H9 (cell line): ENCODE results near the gene BCAS3. TPM values are rescaled to one million over a fixed set of nuclear protein-coding genes. Genes with fewer than 3 reads are reported as not detected.

Experiments used
- DNase-seq: peaks from one replicate; pipeline ENCODE4 v3.0.0-alpha.2; 2017
- H2AFZ ChIP-seq: one replicate; pipeline ENCODE4 v1.6.1; 2013; ENCODE audit warnings: mild to moderate bottlenecking, low read length, control low read depth, moderate library complexity
- H2AK5ac ChIP-seq: 2 replicates; pipeline ENCODE4 v1.6.1; 2013; ENCODE audit warnings: low read length, control low read depth, mixed read lengths; ENCODE audit not compliant: insufficient read length
- H2BK120ac ChIP-seq: one replicate; pipeline ENCODE4 v1.6.1; 2013; ENCODE audit warnings: low read depth, mild to moderate bottlenecking, low read length, control low read depth, inconsistent platforms; ENCODE audit not compliant: poor library complexity, severe bottlenecking
- H2BK12ac ChIP-seq: 2 replicates; pipeline ENCODE4 v1.6.1; 2013; ENCODE audit warnings: low read length, control low read depth, mixed read lengths, low read depth; ENCODE audit not compliant: insufficient read length
- H2BK15ac ChIP-seq: 2 replicates; pipeline ENCODE4 v1.6.1; 2013; ENCODE audit warnings: low read depth, low read length, control low read depth
- H2BK20ac ChIP-seq: one replicate; pipeline ENCODE4 v1.6.1; 2013; ENCODE audit warnings: low read depth, mild to moderate bottlenecking, low read length, control low read depth, inconsistent platforms; ENCODE audit not compliant: poor library complexity, severe bottlenecking
- H2BK5ac ChIP-seq: 2 replicates; pipeline ENCODE4 v1.6.1; 2013; ENCODE audit warnings: low read length, control low read depth, mixed read lengths; ENCODE audit not compliant: insufficient read length
- H3K14ac ChIP-seq: 2 replicates; pipeline ENCODE4 v1.6.1; 2013; ENCODE audit warnings: low read length, control low read depth; ENCODE audit not compliant: insufficient read depth
- H3K18ac ChIP-seq: 2 replicates; pipeline ENCODE4 v1.6.1; 2013; ENCODE audit warnings: low read depth, mild to moderate bottlenecking, mixed read lengths, low read length, control low read depth; ENCODE audit not compliant: insufficient read length
- H3K23ac ChIP-seq: 2 replicates; pipeline ENCODE4 v1.6.1; 2013; ENCODE audit warnings: low read length, control low read depth, mixed read lengths, low read depth; ENCODE audit not compliant: insufficient read length
- H3K23me2 ChIP-seq: 2 replicates; pipeline ENCODE4 v1.6.1; 2013; ENCODE audit warnings: low read depth, mild to moderate bottlenecking, mixed read lengths, low read length, control low read depth; ENCODE audit not compliant: insufficient read length, poor library complexity, severe bottlenecking
- H3K27ac ChIP-seq: 2 replicates; pipeline ENCODE4 v1.5.1; 2013; ENCODE audit warnings: low read length, control low read depth, mixed read lengths, low read depth; ENCODE audit not compliant: insufficient read length
- H3K27me3 ChIP-seq: 2 replicates; pipeline ENCODE4 v1.6.1; 2013; ENCODE audit warnings: low read length, control low read depth, inconsistent platforms; ENCODE audit not compliant: insufficient read depth
- H3K4ac ChIP-seq: 2 replicates; pipeline ENCODE4 v1.6.1; 2013; ENCODE audit warnings: low read depth, mild to moderate bottlenecking, control low read depth, inconsistent platforms, low read length, moderate library complexity
- H3K4me1 ChIP-seq: 2 replicates; pipeline ENCODE4 v1.6.1; 2013; ENCODE audit warnings: low read length, control low read depth, inconsistent platforms; ENCODE audit not compliant: insufficient read depth
- H3K4me2 ChIP-seq: 2 replicates; pipeline ENCODE4 v1.6.1; 2013; ENCODE audit warnings: low read length, control low read depth, mixed read lengths; ENCODE audit not compliant: insufficient read length, insufficient read depth
- H3K56ac ChIP-seq: 2 replicates; pipeline ENCODE4 v1.6.1; 2013; ENCODE audit warnings: low read depth, mild to moderate bottlenecking, mixed read lengths, low read length, control low read depth; ENCODE audit not compliant: insufficient read length
- H3K79me1 ChIP-seq: 2 replicates; pipeline ENCODE4 v1.6.1; 2013; ENCODE audit warnings: low read depth, mild to moderate bottlenecking, moderate library complexity, low read length, control low read depth, inconsistent platforms; ENCODE audit not compliant: insufficient read depth, poor library complexity, severe bottlenecking
- H3K79me2 ChIP-seq: 2 replicates; pipeline ENCODE4 v1.6.1; 2013; ENCODE audit warnings: low read length, control low read depth, inconsistent platforms; ENCODE audit not compliant: insufficient read depth
- H3K9ac ChIP-seq: 2 replicates; pipeline ENCODE4 v1.6.1; 2013; ENCODE audit warnings: low read length, control low read depth, mixed read lengths; ENCODE audit not compliant: insufficient read length; ENCODE audit errors: extremely low read depth
- H3K9me3 ChIP-seq: one replicate; pipeline ENCODE4 v1.6.1; 2013; ENCODE audit warnings: low read depth, low read length, inconsistent platforms; ENCODE audit not compliant: control insufficient read depth
- H3T11ph ChIP-seq: one replicate; pipeline ENCODE4 v1.6.1; 2013; ENCODE audit warnings: mild to moderate bottlenecking, low read length, control low read depth, inconsistent platforms
- H4K20me1 ChIP-seq: one replicate; pipeline ENCODE4 v1.6.1; 2013; ENCODE audit not compliant: control insufficient read depth, insufficient read length, insufficient read depth
- H4K5ac ChIP-seq: 2 replicates; pipeline ENCODE4 v1.6.1; 2013; ENCODE audit warnings: low read depth, mild to moderate bottlenecking, mixed read lengths, low read length, control low read depth; ENCODE audit not compliant: insufficient read length
- H4K8ac ChIP-seq: replicated peaks from 2 replicates; pipeline ENCODE4 v1.6.1; 2013; ENCODE audit warnings: low read length, control low read depth, mixed read lengths, low read depth; ENCODE audit not compliant: insufficient read length
- H4K91ac ChIP-seq: 2 replicates; pipeline ENCODE4 v1.6.1; 2013; ENCODE audit warnings: low read depth, mild to moderate bottlenecking, moderate library complexity, mixed read lengths, low read length, control low read depth; ENCODE audit not compliant: insufficient read length
- H3K27ac Mint-ChIP-seq, 3 experiments: 2 replicates in 2 of 3; 3 replicates in 1 of 3; pipeline ENCODE4 v1.8.0; 2020 to 2021; ENCODE audit warnings: mixed read lengths in 3 of 3, mild to moderate bottlenecking in 1 of 3, moderate library complexity in 1 of 3
- H3K27me3 Mint-ChIP-seq: 2 replicates; pipeline ENCODE4 v1.8.0; 2021; ENCODE audit warnings: low read depth, mild to moderate bottlenecking, moderate library complexity, mixed read lengths
- H3K36me3 Mint-ChIP-seq, 3 experiments: 2 replicates in 2 of 3; 3 replicates in 1 of 3; pipeline ENCODE4 v1.8.0; 2020 to 2021; ENCODE audit warnings: low read depth in 3 of 3, mixed read lengths in 3 of 3; ENCODE audit not compliant: insufficient read depth in 1 of 3
- H3K4me1 Mint-ChIP-seq, 2 experiments: 2 replicates each; pipeline ENCODE4 v1.8.0; 2020; ENCODE audit warnings: mixed read lengths in 2 of 2
- H3K4me3 Mint-ChIP-seq, 2 experiments: 2 replicates in 1 of 2; 3 replicates in 1 of 2; pipeline ENCODE4 v1.8.0; 2020 to 2021; ENCODE audit warnings: mild to moderate bottlenecking in 2 of 2, mixed read lengths in 2 of 2, moderate library complexity in 1 of 2
- H3K9me3 Mint-ChIP-seq, 2 experiments: 2 replicates in 1 of 2; 3 replicates in 1 of 2; pipeline ENCODE4 v1.8.0; 2020; ENCODE audit warnings: mild to moderate bottlenecking in 2 of 2, mixed read lengths in 2 of 2, moderate library complexity in 1 of 2
- CTCF ChIP-seq: fragments of 200-600 bp; sonication (generic); conservative IDR thresholded peaks from 3 replicates; pipeline ENCODE4 v1.8.0; 2021; ENCODE audit warnings: antibody characterized with exemption, mild to moderate bottlenecking
- WGBS: extraction: QIAGEN DNeasy Blood & Tissue Kit; methylation state at CpG from one replicate; pipeline ENCODE4 v1.1.7; 2013; ENCODE audit warnings: missing lambda C conversion rate, low lambda C conversion rate, mixed read lengths; ENCODE audit not compliant: insufficient read length; ENCODE audit errors: extremely low coverage; 5-methylcytosine and 5-hydroxymethylcytosine counted together
- total RNA-seq: library from RNA; stranded (reverse); gene quantifications from 2 replicates; pipeline ENCODE4 v1.2.1, GENCODE V29; 2021

BCAS3 gene
- total RNA-seq, 1 experiment from 2014 or later, result 22.4 TPM

- Histone ChIP-seq H2BK120ac (no peak overlapping the region), H2AK5ac (no peak overlapping the region), H2BK5ac (no peak overlapping the region), H4K20me1 (no peaks in the 10 kb centered on the region), H4K91ac (no peak overlapping the region), H3K9ac (no peak overlapping the region), H3K27me3 (no peaks in the 10 kb centered on the region), H4K5ac (no peak overlapping the region), H3K9me3 (no peaks in the 10 kb centered on the region), H3T11ph (no peak overlapping the region), H3K18ac (no peak overlapping the region), H2BK15ac (no peak overlapping the region), H3K79me2 (no peaks in the 10 kb centered on the region), H2AFZ (no peak overlapping the region), H3K27ac (no peak overlapping the region), H3K4me1 (0 out of 2 replicates have a peak, but pooled peaks cover 2% of the 10 kb centered on the region), H2BK20ac (no peak overlapping the region), H3K79me1 (no peaks in the 10 kb centered on the region), H2BK12ac (no peak overlapping the region), H3K23ac (no peak overlapping the region), H3K56ac (no peak overlapping the region), H3K4me2 (no peak overlapping the region), H3K14ac (no peak overlapping the region), H4K8ac (no peak overlapping the region), H3K23me2 (no peaks in the 10 kb centered on the region), H3K4ac (no peak overlapping the region)
- WGBS, result no CpG with 5 or more reads among the region's 9 CpGs
- H3K9me3 Mint-ChIP-seq, result no peaks in the 10 kb centered on the region
- H3K27me3 Mint-ChIP-seq, result no peaks in the 10 kb centered on the region; the same call in 1 of the 2 replicates
- H3K27ac Mint-ChIP-seq, result no peak overlapping the region
- peak; percentile 8 for DNase-seq
- peaks cover 6% of the 10 kb centered on the region in 2 experiments for H3K4me1 Mint-ChIP-seq
- no peaks in the 10 kb centered on the region for H3K36me3 Mint-ChIP-seq
- no peak overlapping the region for H3K4me3 Mint-ChIP-seq
- TF ChIP-seq CTCF, result no peak
Observed at GRCh38 chr17:61299517-61300513, 622.2 kb downstream of the BCAS3 start.
